C4-2B (cell line): ENCODE measurements around the gene TRAF3.

ENCODE experiments used
- CTCF ChIP-seq: fragments of 450-650 bp; conservative IDR thresholded peaks from 2 replicates; pipeline ENCODE4 v1.5.1; 2017; ENCODE audit warnings: mild to moderate bottlenecking
- ZFX ChIP-seq: fragments of 450-650 bp; IDR thresholded peaks from 2 replicates; pipeline ENCODE4 v1.6.1; 2017

GRCh38 chr14:102937331-102938175 lies 160.3 kb downstream of the TRAF3 start:
- TF ChIP-seq CTCF (no peak), ZFX (no peak)
